ENCODE data around the gene SPATA9. TPM values are rescaled to one million over a fixed set of nuclear protein-coding genes. Genes with fewer than 3 reads are reported as not detected.
A peak's percentile ranks its signal among the peaks of the same experiment; 100 is the strongest.

SPATA9 gene
- total and polyA plus RNA-seq, 9 of the 15 experiments (the other 6 are each of a cell fraction or from before 2014, with no cell fraction given): 0.16 to 5.5 (median 0.39) TPM; not detected in 3

DNA sequence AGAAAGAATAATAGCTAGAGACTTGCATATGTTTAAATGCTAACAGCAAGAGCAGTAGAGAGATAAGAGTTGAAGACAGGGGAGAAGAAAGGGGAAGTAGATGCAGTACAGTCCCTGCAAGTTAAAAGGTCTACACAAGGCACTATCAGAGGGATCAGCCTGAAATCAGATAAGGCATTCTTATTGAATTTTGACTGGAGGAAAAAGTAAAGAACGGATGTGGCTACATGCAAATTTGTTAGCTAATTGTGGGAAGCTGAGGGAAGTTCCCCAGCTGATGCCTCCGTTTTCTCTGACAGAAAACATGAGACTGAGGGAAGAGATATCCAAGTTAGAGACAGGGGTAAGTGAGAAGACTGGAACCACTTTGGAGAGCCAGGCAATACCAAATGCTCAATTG is 35.4 kb upstream of the SPATA9 start (continued):
- TF ChIP-seq, protein P1, sequence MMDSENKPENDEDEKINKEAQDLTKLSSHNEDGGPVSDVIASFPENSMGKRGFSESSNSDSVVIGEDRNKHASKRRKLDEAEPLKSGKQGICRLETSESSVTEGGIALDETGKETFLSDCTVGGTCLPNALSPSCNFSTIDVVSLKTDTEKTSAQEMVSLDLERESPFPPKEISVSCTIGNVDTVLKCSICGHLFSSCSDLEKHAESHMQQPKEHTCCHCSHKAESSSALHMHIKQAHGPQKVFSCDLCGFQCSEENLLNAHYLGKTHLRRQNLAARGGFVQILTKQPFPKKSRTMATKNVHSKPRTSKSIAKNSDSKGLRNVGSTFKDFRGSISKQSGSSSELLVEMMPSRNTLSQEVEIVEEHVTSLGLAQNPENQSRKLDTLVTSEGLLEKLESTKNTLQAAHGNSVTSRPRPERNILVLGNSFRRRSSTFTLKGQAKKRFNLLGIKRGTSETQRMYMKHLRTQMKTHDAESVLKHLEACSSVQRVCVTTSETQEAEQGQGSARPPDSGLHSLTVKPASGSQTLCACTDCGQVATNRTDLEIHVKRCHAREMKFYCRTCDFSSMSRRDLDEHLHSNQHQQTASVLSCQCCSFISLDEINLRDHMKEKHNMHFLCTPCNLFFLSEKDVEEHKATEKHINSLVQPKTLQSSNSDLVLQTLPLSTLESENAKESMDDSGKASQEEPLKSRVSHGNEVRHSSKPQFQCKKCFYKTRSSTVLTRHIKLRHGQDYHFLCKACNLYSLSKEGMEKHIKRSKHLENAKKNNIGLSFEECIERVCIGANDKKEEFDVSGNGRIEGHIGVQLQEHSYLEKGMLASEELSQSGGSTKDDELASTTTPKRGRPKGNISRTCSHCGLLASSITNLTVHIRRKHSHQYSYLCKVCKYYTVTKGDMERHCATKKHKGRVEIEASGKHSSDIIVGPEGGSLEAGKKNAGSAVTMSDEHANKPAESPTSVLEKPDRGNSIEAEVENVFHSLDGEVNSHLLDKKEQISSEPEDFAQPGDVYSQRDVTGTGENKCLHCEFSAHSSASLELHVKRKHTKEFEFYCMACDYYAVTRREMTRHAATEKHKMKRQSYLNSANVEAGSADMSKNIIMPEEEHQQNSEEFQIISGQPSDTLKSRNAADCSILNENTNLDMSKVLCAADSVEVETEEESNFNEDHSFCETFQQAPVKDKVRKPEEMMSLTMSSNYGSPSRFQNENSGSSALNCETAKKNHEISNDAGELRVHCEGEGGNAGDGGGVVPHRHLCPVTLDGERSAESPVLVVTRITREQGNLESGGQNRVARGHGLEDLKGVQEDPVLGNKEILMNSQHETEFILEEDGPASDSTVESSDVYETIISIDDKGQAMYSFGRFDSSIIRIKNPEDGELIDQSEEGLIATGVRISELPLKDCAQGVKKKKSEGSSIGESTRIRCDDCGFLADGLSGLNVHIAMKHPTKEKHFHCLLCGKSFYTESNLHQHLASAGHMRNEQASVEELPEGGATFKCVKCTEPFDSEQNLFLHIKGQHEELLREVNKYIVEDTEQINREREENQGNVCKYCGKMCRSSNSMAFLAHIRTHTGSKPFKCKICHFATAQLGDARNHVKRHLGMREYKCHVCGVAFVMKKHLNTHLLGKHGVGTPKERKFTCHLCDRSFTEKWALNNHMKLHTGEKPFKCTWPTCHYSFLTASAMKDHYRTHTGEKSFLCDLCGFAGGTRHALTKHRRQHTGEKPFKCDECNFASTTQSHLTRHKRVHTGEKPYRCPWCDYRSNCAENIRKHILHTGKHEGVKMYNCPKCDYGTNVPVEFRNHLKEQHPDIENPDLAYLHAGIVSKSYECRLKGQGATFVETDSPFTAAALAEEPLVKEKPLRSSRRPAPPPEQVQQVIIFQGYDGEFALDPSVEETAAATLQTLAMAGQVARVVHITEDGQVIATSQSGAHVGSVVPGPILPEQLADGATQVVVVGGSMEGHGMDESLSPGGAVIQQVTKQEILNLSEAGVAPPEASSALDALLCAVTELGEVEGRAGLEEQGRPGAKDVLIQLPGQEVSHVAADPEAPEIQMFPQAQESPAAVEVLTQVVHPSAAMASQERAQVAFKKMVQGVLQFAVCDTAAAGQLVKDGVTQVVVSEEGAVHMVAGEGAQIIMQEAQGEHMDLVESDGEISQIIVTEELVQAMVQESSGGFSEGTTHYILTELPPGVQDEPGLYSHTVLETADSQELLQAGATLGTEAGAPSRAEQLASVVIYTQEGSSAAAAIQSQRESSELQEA (IDR thresholded peaks at IDR 0.05; ENCODE audit: low read depth): no peak
- TF ChIP-seq STAG1 (CRISPR knock-in tag; IDR thresholded peaks at IDR 0.05; ENCODE audit: borderline replicate concordance) (no peak), CBFA2T3 (IDR thresholded peaks at IDR 0.05) (peak; percentile 47), SAFB (IDR thresholded peaks at IDR 0.05; ENCODE audit: borderline replicate concordance, low read depth, low read length) (no peak), ZNF274 (IDR thresholded peaks at IDR 0.05; ENCODE audit: borderline replicate concordance, low read depth, low read length) (no peak), PRMT5 (CRISPR knock-in tag; IDR thresholded peaks at IDR 0.05) (no peak), MAZ (CRISPR knock-in tag; conservative IDR thresholded peaks at IDR 0.05 in 1 of 2, IDR thresholded peaks at IDR 0.05 in 1 of 2) (peak in 1 of 2 experiments; percentile 42; a peak in 2 of 4 replicates), TCFL5 (CRISPR knock-in tag; conservative IDR thresholded peaks at IDR 0.05) (no peak), XRCC4 (IDR thresholded peaks at IDR 0.05; ENCODE audit: extremely low read depth, insufficient read depth, insufficient read length) (no peak), SREBF1 (IDR thresholded peaks at IDR 0.05; ENCODE audit: borderline replicate concordance, low read depth, low read length) (no peak), MEIS2 (IDR thresholded peaks at IDR 0.05; ENCODE audit: partially characterized antibody) (peak; percentile 54), MTA3 (IDR thresholded peaks at IDR 0.05; ENCODE audit: borderline replicate concordance) (peak; percentile 77; the same call in 1 of the 2 replicates)
- TF ChIP-seq, protein P2, sequence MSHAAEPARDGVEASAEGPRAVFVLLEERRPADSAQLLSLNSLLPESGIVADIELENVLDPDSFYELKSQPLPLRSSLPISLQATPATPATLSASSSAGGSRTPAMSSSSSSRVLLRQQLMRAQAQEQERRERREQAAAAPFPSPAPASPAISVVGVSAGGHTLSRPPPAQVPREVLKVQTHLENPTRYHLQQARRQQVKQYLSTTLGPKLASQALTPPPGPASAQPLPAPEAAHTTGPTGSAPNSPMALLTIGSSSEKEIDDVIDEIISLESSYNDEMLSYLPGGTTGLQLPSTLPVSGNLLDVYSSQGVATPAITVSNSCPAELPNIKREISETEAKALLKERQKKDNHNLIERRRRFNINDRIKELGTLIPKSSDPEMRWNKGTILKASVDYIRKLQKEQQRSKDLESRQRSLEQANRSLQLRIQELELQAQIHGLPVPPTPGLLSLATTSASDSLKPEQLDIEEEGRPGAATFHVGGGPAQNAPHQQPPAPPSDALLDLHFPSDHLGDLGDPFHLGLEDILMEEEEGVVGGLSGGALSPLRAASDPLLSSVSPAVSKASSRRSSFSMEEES (CRISPR knock-in tag; IDR thresholded peaks at IDR 0.05): no peak
- TF ChIP-seq, protein P3, sequence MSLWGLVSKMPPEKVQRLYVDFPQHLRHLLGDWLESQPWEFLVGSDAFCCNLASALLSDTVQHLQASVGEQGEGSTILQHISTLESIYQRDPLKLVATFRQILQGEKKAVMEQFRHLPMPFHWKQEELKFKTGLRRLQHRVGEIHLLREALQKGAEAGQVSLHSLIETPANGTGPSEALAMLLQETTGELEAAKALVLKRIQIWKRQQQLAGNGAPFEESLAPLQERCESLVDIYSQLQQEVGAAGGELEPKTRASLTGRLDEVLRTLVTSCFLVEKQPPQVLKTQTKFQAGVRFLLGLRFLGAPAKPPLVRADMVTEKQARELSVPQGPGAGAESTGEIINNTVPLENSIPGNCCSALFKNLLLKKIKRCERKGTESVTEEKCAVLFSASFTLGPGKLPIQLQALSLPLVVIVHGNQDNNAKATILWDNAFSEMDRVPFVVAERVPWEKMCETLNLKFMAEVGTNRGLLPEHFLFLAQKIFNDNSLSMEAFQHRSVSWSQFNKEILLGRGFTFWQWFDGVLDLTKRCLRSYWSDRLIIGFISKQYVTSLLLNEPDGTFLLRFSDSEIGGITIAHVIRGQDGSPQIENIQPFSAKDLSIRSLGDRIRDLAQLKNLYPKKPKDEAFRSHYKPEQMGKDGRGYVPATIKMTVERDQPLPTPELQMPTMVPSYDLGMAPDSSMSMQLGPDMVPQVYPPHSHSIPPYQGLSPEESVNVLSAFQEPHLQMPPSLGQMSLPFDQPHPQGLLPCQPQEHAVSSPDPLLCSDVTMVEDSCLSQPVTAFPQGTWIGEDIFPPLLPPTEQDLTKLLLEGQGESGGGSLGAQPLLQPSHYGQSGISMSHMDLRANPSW (CRISPR knock-in tag; IDR thresholded peaks at IDR 0.05): no peak
- TF ChIP-seq, protein P4, sequence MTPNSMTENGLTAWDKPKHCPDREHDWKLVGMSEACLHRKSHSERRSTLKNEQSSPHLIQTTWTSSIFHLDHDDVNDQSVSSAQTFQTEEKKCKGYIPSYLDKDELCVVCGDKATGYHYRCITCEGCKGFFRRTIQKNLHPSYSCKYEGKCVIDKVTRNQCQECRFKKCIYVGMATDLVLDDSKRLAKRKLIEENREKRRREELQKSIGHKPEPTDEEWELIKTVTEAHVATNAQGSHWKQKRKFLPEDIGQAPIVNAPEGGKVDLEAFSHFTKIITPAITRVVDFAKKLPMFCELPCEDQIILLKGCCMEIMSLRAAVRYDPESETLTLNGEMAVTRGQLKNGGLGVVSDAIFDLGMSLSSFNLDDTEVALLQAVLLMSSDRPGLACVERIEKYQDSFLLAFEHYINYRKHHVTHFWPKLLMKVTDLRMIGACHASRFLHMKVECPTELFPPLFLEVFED (CRISPR knock-in tag; conservative IDR thresholded peaks at IDR 0.05): no peak
